Stimulated activated CD4-positive, alpha-beta T cell treated with anti-CD3 and anti-CD28 coated beads, Interleukin-4, amount 100 ng/mL, for 4 hours (primary cell): ENCODE results near the gene OSBPL1A.

Source experiments
- DNase-seq, 2 experiments: peaks; one replicate each; pipeline ENCODE4 v3.0.0-alpha.2; 2020

OSBPL1A gene

DNA sequence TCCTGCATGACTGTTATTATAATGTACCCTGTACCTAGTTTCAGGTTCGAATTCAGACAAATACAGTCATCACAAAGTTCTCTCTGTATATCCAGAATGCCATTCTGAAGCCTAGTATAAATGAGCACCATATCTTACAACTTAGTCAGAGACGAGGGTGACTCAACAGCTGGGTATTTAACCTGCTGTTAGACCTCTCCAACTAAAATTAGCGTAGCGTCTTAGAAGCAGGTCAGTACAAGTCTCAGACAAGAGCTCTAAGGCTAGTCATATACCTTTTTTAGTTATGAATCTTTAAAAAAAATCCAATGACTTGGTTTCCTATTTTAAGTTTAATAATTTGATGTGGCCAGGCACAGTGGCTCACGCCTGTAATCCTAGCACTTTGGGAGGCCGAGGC, 184.7 kb downstream of the OSBPL1A start:
- no peak for DNase-seq

DNA sequence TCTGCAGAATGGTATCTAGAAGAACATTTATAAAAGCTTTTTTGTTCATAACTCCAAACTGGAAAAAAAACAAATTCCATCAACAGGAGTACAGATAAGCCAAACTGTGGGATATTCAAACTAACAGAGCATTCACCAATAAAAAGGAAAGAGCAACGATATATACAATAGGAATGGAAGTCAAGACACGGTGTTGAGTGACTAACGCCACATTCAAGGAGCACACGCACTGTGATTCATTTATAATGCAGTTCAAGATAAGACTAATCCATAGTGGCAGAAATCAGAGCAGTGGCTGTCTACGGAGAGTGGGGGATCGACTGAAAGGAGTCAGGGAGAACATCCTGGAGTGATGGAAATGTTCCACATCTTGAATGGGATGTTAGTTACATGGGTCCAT, 188.1 kb downstream of the OSBPL1A start:
- DNase-seq: no peak

DNA sequence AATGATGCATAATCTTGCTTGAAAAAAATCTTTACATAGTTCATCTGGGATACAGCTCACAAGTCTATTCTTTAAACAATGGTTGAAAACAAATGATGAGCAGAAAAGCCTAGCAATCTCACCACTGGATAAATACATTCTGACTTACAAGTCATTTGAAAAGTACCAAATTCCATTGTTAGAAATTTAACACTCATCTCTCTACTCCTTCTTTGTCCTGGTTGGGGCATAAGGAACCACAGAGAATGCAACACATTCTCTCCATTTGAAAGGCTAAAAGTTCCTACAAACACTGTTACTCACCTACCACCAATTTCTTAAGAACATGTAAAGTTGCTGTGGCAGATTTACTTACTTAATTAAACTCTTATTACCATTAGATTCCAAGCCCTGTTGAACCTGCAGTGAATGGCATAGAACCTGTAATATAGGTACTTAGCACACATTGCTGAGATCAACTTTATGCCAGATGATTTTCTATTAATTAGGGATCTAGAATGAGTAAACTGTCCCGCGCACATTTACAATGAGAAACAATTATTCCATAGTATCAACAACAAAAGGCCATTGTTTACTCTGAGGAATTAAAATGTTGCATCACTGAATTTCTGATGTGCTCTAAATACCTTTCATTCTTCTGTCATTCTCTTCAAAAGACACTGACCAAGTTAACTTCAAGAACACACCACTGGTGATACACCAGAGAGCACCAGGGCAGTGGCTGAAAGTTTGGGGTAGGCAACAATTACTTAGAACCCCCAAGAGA, 189.2 kb downstream of the OSBPL1A start:
- no peak for DNase-seq

DNA sequence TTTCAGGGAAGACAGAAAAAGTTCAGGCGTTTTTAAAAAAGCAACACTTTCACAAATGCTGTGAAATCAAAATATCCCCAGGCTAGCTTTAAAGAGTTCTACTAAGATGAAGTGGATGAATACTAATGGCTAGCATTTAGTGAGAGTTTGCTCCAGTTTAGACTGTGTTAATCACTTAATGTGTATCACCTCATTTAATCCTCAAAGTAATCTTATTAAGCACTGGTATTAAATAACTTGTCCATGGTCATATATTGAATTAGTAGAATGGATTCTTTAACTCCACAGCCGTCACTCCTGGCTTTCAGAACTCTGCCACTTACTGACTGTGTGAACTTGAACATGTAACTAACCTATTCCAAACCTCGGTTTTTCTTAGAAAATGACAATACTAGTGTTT, 192.7 kb downstream of the OSBPL1A start:
- DNase-seq: no peak

DNA sequence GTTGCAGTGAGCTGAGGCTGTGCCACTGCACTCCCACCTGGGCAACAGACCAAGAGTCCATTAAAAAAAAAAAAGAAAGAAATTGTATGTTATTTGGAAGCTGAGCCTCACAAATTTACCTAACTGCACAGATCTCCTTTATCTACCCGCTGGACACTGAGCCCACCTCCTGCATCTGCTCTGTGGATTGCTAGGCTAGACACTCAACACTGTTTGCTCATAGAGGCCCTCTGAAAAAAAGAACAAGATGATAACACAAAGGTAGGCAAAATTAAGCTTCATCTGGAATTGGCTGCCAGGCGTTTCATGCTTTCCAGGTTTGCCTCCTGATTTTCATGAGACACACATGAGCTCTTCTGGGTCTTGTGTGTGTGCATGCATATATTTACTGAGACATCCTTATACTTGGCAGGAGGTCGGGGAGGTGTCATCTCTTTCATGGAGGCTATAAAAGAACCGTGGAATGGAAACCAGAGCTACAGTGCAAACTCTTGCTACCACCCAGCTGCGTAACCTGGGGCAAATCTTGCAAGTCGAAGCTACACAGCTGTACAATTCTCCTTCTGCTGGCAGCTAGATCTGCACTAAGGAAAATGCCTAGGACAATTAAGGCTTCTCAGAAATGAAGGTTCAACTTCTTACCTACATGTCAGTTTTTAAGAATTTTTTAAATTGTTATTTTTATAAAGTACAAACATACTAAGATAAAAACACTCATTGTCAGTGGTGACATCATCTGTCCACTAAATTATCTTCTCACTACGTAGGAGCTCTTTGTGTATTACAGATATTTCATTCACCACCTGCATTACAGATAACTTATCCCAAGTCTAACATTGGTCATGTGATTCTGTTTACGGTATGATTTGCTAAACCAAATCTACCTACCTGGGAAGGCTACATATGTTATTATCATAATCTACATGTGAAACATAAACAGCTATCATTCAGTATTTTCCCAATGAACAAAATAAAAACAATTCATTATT, 195.6 kb downstream of the OSBPL1A start:
- DNase-seq: no peak

DNA sequence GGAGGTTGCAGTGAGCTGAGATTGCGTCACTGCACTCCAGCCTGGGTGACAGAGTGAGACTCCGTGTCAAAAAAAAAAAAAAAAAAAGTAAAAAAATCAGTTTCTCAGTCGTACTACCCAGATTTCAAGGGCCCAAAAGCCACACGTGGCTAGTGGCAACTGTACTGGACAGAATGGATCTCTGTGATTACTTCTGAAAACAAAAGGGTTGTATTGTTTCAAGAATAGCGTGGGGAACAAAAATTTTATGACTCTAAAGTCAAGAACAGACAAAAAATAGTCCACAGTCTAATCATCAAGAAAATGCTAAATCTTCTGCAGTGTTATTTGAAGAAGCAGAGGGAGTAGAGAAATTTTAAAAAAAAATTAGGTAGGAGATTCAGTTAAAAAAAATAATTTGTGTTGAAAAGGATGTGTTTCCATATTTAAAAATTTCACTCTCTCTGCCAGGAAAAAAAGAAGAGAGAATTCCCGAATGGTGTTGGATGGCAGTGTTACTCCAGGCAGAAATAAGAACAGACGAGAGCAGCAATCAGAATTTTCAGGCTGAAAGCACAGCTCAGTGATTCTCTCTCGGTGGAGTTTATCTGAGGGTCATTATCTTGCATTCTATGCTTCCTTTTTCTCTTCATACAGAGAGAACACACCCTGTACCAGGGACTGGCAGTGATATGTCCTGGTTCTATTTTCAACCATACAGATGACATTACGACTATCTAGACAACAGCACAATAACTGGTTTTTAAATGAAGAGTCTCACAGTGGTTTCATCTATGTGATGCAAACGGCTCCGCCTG, 196.9 kb downstream of the OSBPL1A start:
- DNase-seq: no peak

DNA sequence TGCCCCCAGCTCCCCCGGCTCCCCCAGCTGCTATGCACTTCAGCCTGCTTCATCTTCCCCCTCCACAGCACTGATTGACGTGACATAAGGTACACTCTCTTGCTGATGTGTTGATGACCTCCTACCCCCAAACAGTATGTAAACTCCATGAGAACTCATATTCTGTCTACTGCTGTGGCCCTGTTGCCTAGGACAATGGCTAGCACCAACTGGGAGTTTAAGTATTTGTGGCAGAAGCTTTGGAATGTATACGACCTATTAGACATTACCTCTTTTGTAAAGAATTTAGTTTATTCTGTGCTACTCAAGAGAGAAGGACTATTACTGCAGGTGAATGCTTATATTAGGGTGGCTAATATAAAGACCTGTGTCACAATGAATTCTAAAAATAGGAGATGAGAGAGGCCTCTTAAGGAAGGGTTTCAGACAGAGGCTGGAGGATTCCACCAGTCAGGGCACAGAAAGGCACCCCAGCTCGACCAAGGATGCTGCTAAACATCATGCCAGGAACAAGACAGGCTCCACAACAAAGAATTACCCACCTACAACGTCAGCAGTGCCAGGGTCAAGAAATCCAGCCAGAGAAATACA, 198.2 kb downstream of the OSBPL1A start:
- DNase-seq: no peak

DNA sequence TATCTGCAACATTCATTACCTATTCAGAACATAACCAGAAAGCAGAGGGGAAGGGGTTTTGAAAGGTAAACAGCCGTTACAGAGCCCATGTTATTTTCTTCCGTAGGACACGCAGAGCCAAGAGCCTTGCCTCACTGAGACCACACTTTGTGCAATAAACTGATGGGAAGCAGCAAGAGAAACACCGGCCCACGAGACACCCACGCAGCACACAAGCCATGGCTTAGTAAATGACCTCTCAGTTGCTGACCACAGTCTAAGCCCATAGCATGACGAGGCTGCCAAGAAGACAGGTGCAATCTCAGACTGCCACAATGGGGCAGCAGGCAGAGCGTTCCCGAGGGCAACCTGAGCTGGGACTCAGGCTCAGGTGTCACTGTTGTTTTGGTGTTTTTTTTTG, 199.2 kb downstream of the OSBPL1A start:
- DNase-seq: no peak

DNA sequence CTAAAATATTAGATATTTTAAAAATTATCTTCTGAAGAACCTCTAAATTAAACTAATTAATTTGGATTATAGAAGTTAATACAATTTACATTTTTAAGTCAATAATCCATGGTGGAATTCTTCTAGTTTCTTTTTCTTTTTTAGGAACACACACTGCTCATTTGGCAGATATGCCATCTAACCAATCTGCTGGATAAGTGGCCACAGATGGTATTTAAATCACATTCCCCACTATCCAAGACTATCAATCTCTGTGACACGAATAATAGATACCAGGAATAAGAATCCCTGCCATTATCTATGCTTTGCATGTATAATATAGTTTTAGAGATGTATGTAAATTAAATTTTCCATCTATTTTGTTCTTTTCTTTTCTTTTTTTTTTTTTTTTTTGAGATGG, 200.2 kb downstream of the OSBPL1A start:
- no peak for DNase-seq

DNA sequence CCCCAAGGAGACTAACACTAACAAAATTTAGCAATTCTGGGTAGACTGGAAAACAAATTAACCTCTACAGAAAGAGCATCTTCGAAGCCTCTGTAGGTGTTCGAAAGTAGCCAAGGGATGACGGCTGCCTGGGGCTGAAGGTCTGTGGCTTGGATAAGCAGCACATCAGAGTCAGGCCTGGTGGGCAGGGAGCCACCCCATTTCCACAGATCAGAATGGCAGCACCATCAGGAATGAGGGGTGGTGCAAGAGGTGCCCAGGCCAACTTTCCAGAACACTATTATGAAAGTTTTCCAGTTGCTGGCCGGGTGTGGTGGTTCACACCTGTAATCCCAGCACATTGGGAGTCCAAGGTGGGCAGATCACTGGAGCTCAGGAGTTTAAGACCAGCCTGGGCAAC, 200.9 kb downstream of the OSBPL1A start:
- DNase-seq: no peak

DNA sequence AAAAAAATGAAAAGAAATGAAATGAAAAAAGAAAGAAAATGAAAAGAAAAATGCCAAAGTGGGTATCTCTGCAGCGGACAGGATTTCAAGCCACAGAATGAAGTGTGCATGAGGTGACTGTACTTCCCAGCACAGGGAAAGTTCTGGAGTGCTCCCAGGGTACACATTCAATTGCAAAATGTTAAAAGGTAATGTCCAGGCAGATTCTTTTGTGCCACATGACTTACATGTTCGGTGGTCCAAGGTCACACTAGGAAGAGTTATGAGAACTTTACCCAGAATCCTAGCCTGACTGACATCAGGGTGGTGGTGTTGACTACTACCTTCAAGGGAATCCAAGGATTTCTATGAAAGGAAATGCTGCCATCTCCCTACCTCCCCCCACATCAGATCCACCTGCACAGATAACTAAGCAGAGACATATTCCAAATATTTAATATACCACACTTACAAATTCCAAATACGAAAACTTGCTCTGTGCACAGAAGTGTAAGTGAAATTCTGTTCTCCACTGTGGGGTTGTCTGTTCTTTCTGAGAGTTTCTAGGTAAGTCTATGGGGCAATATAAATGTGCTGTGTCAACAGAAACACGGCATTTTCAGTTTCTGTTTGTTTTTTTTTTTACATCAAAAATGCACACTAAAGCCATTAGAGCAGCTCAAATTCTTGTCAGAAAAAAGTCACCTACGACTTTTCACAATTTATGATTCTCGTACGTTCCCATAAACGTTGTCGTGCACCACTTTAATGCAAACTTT, 202.1 kb downstream of the OSBPL1A start:
- DNase-seq: no peak

DNA sequence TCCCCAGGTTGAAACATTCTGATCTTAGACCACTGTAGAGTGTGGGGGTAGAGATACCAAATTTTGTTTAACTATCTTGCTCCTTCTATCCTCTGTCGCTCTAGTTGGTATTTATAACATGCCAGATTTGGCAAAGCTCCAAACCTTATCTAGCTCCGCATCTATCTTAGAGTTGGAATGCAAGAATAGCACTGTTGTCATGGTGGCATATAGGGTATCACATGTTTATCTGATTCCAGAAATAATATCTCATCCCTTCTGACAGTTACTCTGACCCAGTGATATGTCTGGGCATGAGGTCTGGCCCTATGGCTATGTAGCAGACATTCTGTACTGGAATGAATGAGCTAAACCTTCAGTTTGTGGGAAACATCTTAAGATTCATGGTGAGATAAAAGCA, 207.0 kb downstream of the OSBPL1A start:
- DNase-seq: no peak

DNA sequence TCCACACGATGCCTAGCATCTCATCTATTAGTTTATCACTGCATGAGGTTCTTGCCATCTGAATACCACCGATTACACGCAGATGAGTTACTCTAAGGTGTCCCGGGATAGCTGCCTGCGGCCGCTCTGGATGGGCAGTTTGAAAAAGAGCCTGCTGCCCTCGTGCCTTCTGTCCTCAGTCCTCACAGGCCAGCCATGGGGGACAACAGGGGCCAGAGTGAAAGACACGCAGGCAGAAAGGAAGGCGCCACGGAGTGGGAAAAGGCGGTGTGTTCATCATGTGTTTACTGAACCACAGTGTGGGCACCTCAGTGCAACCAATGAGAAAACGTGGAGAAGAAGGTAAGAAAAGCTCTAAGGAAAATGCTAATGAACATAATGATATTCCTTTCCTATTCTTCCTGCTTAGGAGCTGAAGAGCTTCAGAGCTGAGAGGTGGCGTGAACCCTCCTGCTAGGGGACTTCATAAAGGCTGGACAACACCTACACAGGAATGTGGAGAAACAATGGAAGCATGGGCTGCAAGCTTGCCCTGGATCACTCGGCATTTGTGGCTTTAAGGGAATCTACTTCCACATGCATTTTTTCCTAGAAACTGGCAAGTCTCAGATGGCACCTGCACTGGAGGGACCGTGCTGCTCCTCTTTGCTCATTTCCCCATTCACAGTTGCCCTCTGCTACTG, 207.8 kb downstream of the OSBPL1A start:
- no peak for DNase-seq

DNA sequence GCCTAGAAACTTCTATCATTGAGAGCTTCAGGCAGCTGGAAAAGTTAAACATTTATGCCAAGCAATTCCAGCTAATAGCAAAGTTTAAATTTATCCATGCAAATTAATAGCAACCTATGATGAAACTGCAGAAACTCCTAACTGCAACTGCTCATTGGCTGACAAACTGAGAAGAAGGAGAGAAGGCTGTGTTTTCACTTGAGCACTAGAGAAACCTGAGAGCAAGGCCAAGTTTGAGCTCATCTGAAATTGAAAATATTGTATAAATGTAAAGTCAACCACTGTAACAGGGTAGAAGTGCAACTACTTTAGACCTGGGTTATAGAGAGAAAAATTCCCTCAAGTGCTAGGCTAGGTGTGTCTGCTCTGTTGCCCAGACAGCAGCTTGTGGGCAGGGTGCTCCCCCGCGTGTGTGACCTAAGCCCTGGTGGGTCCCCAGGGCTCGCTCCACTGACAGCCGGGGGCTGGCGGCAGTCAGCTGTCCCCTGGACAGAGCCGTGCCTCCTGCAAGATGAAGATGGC, 208.6 kb downstream of the OSBPL1A start:
- no peak for DNase-seq

DNA sequence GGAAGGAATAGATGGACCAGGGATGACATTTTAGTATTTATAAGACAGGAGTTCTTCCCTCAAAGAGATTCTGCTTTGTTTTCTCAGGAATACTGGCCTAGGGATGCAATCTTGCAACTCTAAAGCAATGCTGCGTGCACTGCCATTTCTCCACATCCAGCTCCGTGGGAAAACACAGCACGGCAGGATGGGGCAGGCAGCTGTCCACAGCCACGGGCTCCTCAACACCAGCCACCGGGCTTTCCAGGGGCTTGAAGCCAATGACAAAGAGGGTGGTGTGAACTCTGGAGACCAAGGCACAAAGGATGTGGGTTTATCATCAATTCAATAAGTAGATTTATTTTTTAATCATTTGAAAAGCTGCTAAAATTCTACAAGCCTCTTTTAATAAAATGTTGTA, 209.5 kb downstream of the OSBPL1A start:
- DNase-seq: no peak

DNA sequence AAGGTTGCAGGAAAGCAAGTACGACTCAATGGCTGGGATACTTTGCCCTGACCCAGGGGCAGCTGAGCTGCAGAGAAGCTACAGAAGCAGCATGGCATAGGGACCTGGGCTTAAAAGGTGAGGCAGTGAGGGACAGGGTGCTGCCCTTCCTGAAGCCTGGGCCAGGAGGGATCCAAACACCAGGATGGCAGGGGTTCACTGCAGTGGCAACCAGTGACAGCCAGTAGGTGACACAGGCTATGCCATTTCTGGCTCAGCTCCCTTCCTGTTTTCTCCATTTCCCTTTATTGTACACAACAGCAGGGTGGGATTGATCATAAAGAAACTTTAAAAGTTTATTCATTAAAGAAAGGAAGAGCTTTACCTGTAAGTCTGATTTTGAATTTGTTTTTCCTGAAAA, 209.9 kb downstream of the OSBPL1A start:
- no peak for DNase-seq

DNA sequence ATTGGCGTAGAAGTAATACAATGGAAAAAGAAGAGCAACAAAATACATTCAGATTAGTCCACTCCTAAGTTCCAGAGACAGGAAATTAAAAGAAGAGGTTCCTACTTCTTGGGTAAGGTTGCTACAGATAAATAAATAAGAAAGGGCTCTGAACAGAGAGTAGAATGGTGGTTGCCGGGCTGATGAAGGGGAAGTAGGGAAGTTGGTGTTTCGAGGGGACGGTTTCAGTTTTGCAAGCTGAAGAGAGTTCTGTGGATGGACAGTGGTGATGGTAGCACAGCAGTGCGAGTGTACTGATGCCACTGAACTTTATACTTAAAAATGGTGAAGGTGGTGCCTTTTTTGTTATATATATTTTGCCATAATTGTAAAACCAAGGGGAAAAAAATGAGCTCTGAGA, 210.6 kb downstream of the OSBPL1A start:
- DNase-seq: no peak

DNA sequence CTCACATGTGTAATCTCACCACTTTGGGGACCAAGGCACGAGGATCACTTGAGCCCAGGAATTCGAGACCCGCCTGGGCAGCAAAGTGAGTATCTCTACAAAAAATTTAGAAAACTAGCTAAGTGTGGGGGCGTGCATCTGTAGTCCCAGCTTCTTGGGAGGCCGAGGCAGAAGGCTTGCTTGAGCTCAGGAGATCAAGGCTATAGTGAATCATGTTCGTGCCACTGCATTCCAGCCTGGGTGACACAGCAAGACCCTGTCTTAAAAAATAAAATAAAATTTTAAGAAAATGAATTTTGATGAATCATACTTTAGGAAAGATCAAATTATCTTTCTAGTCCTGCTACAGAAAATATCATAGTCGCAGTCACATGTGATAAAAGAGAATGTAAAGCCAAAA, 211.8 kb downstream of the OSBPL1A start:
- DNase-seq: no peak

DNA sequence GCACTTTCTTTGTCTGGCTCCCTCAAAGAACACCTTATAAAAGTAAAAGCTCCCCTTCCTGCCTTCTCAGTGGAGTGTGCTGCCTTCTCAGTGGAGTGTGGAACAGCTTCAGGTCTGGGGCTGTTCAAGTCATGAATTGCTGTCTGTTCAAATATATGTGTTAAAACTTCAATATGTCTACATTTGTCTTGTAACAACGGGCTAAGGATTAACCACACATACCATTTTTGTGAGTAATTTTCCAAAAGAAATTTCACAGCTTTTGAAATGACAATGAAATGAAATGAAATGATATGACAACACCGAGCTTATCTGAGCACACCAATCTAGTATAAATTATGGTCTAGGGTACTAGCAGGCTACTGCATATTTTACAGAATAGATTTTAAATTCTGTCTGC, 215.8 kb downstream of the OSBPL1A start:
- no peak for DNase-seq

DNA sequence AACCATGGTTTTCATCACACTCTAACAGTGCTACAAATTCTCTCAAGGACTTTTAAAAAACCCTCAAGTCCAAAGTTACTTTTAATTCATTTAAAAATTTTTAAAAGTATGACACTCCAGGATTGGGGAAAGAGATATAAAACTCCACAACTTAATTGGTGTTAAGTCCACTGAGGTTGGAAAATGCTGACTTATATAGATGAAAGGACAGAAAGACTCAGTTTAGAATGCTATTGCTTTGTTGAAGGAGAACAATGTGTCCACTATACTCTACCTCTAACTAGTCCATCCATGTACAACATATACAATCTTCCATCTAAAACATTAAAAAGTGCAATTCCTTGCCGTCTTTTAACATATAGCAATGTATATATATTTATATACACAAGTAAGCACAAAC, 217.6 kb downstream of the OSBPL1A start:
- DNase-seq: no peak

DNA sequence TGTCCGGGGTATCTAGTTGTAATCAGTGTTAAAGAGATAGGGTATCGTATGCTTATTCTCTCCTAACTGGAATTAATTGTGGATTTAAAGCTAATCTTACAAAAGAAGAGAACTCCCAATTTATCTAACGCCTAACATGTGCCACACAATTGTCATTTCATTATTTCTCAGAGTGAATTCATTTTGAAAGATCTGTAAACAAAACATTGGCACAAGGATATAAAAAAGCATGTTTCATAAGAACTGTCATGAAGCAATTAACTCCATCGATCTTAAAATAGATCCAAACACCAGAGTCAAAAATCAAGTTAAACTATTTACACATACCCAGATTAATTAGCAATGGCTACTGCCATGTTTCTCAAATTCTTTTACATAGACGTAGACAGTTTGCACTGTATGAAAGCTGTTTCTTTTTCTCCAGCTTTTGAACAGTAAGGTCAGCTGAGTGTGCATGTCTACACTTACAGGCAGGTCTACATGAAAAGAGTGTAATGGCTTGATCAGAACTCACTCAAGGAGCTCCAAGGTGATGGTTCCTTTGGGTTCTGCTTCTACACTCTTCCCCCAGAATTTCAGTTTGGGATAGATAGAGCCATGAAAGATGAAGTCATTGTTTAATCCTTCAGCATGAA, 220.0 kb downstream of the OSBPL1A start:
- no peak for DNase-seq
